Ovary (tissue), 10 donors: ENCODE measurements around the gene ARHGAP10. TPM values are rescaled to one million over a fixed set of nuclear protein-coding genes. Genes with fewer than 3 reads are reported as not detected.

Experiments used
- DNase-seq, 5 donors: peaks; one replicate each; pipeline ENCODE4 v3.0.0-alpha.2; 2019 to 2020
- H3K27ac ChIP-seq, 2 donors: fragments of 200-600 bp; one replicate each; pipeline versions ENCODE4 v1.5.1 to v1.8.0; 2019 to 2022
- H3K27me3 ChIP-seq: fragments of 200-600 bp; one replicate; pipeline ENCODE4 v1.8.0; 2022
- H3K36me3 ChIP-seq: fragments of 200-600 bp; sonication (generic); one replicate; pipeline ENCODE4 v1.5.1; 2019
- H3K4me1 ChIP-seq: one replicate; pipeline ENCODE4 v1.8.1; 2013; ENCODE audit warnings: mild to moderate bottlenecking, moderate library complexity; ENCODE audit not compliant: insufficient read depth
- H3K4me3 ChIP-seq: fragments of 200-600 bp; sonication (generic); one replicate; pipeline ENCODE4 v1.5.1; 2017
- H3K9me3 ChIP-seq, 2 donors: fragments of 200-600 bp in 1 of 2; sonication (generic) in 1 of 2; one replicate each; pipeline versions ENCODE4 v1.5.1 to v1.8.1; 2013 to 2019; ENCODE audit warnings: mild to moderate bottlenecking in 1 of 2, moderate library complexity in 1 of 2
- EP300 ChIP-seq: sonication (generic); formaldehyde crosslinking; IDR thresholded peaks from one replicate; pipeline ENCODE4 v1.6.1; 2017; ENCODE audit warnings: antibody characterized with exemption
- POLR2A ChIP-seq: fragments of 450-650 bp; IDR thresholded peaks from one replicate; pipeline ENCODE4 v1.6.1; 2017; ENCODE audit warnings: antibody characterized with exemption, mild to moderate bottlenecking, moderate library complexity
- WGBS, 3 donors: extraction: QIAGEN DNeasy Blood & Tissue Kit in 1 of 3; methylation state at CpG; one replicate each; pipeline versions ENCODE4 v1.1.5 to v1.1.7; 2013 to 2017; 5-methylcytosine and 5-hydroxymethylcytosine counted together
- intact Hi-C, 4 donors: fragments of 100-400 bp; cut with DNase I; formaldehyde crosslinking; loops; one replicate each; pipeline versions ENCODE4 v1.11.0 to v1.15.1; 2022 to 2023
- long read RNA-seq, 3 donors: library from polyadenylated mRNA in 2 of 3; unstranded in 2 of 3; transcript quantifications; one replicate each; pipeline ENCODE4 v2.0.0 and lab custom pipeline, GENCODE V29; 2021 to 2026
- polyA plus RNA-seq, 2 donors: library from polyadenylated mRNA; stranded (reverse); fragments of 200-250 nt in 1 of 2; fragments of 350-450 nt in 1 of 2; fragmentation: Illumina TruSeq in 1 of 2; extraction: RNeasy Lipid Tissue Mini Kit (QIAGEN cat#74804) in 1 of 2; gene quantifications; one replicate each; pipeline ENCODE4 v1.2.3, GENCODE V29; 2013 to 2014
- total RNA-seq, 7 donors: library from RNA; depleted of rRNA in 2 of 7; stranded (reverse); fragments of >200 nt in 2 of 7; fragmentation: NEBNext Ultra II Directional in 3 of 7; extraction: Animal tissue kit (Norgen Biotek cat#: 25700) in 3 of 7; gene quantifications; one replicate each; pipeline versions ENCODE4 v1.1.0 to v1.2.4, GENCODE V29; 2016 to 2023
- TF ChIP-seq, protein P1 (sequence below), 3 donors: fragments of 450-650 bp in 2 of 3; fragments of 200-600 bp in 1 of 3; IDR thresholded peaks; one replicate each; pipeline versions ENCODE4 v1.5.1 to v1.8.0; 2016 to 2022; ENCODE audit warnings: antibody characterized with exemption in 3 of 3, mild to moderate bottlenecking in 1 of 3
- donor health status: DM: no; HTN: no; CAD: no; lungs with moderate emphysema.
- donor health status: DM: no; HTN: no; CAD: no.
- donor health status: Bipolar disorder and iron deficiency.
- donor health status: DM: yes; HTN: yes; CAD: no.
- donor health status: DM: no; HTN: no; CAD: no.
- donor health status: DM: yes; HTN: yes; CAD: no.

ARHGAP10 gene, protein sequence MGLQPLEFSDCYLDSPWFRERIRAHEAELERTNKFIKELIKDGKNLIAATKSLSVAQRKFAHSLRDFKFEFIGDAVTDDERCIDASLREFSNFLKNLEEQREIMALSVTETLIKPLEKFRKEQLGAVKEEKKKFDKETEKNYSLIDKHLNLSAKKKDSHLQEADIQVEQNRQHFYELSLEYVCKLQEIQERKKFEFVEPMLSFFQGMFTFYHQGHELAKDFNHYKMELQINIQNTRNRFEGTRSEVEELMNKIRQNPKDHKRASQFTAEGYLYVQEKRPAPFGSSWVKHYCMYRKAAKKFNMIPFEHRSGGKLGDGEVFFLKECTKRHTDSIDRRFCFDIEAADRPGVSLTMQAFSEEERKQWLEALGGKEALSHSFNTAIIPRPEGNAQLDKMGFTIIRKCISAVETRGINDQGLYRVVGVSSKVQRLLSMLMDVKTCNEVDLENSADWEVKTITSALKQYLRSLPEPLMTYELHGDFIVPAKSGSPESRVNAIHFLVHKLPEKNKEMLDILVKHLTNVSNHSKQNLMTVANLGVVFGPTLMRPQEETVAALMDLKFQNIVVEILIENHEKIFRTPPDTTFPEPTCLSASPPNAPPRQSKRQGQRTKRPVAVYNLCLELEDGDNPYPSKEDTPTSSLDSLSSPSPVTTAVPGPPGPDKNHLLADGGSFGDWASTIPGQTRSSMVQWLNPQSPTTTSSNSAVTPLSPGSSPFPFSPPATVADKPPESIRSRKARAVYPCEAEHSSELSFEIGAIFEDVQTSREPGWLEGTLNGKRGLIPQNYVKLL
- total RNA-seq (10 to 100 TPM; 51.1 to 76.7 (median 70.6) TPM), polyA plus RNA-seq (10 to 100 TPM; 37.1 to 38.8 TPM)
- long read RNA-seq, donor 1, transcript ARHGAP10-201 (23 exons, 3,299 nt) = major isoform, 5 of 52 reads
- long read RNA-seq, donor 1, partial matches to known transcripts = 28 of 52 reads
- long read RNA-seq, donor 1, other reads (novel, unspliced or antisense) = 18 of 52 reads
- long read RNA-seq, donor 2, partial matches to known transcripts = 0 of 2 reads
- long read RNA-seq, donor 2, other reads (novel, unspliced or antisense) = 0 of 2 reads
- long read RNA-seq, donor 3, transcript ARHGAP10-201 (23 exons, 3,299 nt) = major isoform, 38 of 87 reads
- long read RNA-seq, donor 3, partial matches to known transcripts = 11 of 87 reads
- long read RNA-seq, donor 3, other reads (novel, unspliced or antisense) = 38 of 87 reads

DNA sequence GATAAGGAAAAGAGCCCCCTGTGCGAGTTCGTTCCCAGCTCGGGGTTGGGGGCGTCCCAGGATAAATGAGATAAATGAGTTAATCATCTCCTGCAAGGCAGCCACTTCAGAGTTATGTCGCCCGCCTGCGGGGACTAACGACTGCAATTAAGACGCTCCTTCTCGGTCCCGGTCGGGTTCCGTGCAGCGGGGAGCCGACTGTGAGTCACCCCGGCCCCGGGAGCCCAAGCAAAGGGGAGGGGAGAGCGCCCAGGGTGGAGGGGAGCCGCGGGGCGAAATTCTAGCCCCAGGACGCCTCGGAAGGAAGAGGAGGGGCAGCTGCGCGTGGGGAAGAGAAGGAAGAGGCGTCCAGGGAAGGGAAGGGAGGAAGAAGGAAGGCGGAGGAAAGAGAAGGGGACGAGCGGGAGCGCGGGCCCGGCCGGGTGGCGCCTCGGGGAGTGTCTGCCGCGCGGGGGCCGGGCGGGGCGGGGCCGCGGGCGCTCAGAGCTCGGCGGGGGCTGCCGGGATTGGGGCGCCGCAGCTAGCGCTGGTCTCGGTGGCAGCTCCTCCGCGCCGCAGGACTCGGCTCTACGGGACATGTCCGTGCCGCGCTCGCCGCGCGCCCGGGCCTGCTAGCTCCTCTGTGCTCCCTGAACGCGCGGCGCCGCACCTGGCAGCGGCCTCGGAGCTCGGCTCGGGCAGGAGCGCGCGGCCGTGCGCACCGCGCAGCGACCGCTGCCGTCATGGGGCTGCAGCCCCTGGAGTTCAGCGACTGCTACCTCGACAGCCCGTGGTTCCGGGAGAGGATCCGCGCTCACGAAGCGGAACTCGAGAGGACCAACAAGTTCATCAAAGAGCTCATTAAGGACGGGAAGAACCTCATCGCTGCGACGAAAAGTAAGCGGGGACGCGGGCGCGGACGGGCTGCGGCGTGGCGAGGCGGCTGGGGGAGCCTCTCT is at the start of gene ARHGAP10:
Gene ARHGAP10 (plus strand): TSS at position 509 of the 938 bp plus-strand sequence. CDS start 214 bp downstream, at position 723.
- Histone ChIP-seq H3K9me3 (no peaks in the 10 kb centered on the region), H3K27me3 (no peaks in the 10 kb centered on the region), H3K36me3 (no peaks in the 10 kb centered on the region), H3K4me3 (peak within 1 kb of the TSS; percentile 72), H3K27ac (peak within 1 kb of the TSS; percentile 95 to 97), H3K4me1 (peaks cover 8% of the 10 kb centered on the region)
- intact Hi-C loops = loop anchor here in 2 of 4 donors (2.0 to 10.0 kb wide), 4 partner anchors 83 to 711 kb away; partner anchors contain the start of gene NR3C2 (in 1 of the 2)
- TF ChIP-seq, protein P1, sequence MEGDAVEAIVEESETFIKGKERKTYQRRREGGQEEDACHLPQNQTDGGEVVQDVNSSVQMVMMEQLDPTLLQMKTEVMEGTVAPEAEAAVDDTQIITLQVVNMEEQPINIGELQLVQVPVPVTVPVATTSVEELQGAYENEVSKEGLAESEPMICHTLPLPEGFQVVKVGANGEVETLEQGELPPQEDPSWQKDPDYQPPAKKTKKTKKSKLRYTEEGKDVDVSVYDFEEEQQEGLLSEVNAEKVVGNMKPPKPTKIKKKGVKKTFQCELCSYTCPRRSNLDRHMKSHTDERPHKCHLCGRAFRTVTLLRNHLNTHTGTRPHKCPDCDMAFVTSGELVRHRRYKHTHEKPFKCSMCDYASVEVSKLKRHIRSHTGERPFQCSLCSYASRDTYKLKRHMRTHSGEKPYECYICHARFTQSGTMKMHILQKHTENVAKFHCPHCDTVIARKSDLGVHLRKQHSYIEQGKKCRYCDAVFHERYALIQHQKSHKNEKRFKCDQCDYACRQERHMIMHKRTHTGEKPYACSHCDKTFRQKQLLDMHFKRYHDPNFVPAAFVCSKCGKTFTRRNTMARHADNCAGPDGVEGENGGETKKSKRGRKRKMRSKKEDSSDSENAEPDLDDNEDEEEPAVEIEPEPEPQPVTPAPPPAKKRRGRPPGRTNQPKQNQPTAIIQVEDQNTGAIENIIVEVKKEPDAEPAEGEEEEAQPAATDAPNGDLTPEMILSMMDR (IDR thresholded peaks at IDR 0.05) = peak in 1 of 3 donors; percentile 37
- no peak for TF ChIP-seq EP300
- TF ChIP-seq POLR2A = peak; percentile 59
- DNase-seq = peak; percentile 76 to 86 (median 81)
- WGBS, 3 donors = 0 to 1% (median 0%) methylated on average over 81 to 106 of the region's 106 CpGs

DNA sequence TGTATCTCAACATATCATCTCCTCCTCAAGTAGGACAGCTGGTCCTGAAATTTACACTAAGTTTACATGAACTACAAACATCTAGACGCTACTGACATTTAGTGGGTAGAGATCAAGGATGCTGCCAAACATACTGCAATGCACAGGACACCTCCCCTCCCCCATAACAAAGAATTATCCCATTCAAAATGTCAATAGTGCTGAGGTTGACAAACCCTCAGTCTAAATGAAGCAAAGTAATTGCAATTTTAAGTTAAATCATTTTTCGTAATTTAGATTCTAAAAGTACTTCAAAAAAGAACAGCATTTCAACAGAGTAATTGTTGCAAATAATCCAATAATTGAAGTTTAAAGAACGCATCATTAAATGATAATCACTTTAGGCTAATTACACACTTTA is 49.1 kb upstream of the ARHGAP10 start:
- Histone ChIP-seq H3K36me3 (no peaks in the 10 kb centered on the region), H3K4me3 (peak overlapping the region; percentile 96), H3K9me3 (no peaks in the 10 kb centered on the region), H3K27me3 (no peaks in the 10 kb centered on the region), H3K4me1 (no peaks in the 10 kb centered on the region), H3K27ac (peak overlapping the region; percentile 43 to 83)
- intact Hi-C loops = no loop called here
- TF ChIP-seq EP300 (no peak), POLR2A (no peak)
- TF ChIP-seq, protein P1 (IDR thresholded peaks at IDR 0.05) = no peak
- WGBS, 3 donors = 33 to 34% (median 34%) methylated on average over 3 of the region's 3 CpGs
- DNase-seq = no peak

DNA sequence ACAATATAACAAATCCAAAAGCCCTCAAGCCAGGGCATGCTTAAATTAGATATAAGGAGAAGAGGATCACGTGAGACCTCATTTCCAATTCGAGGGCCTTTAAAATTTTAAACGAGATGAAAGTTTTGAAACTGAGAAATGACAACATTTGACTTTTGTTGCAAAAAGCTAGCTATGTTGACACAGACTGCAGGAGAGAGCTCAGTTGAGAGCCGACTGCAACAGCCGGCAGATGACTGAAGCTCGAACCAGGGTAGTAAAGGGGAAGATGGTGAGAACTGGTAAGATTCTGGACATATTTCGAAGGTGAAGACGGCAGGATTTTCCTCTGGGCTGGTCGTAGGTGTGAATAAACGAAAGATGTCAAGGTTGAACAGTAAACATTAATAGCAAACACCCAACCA is 48.7 kb upstream of the ARHGAP10 start:
- Histone ChIP-seq H3K9me3 (no peaks in the 10 kb centered on the region), H3K27ac (peak overlapping the region; percentile 43 to 83), H3K4me1 (no peaks in the 10 kb centered on the region), H3K36me3 (no peaks in the 10 kb centered on the region), H3K4me3 (peak overlapping the region; percentile 96), H3K27me3 (no peaks in the 10 kb centered on the region)
- 0 to 1% (median 1%) methylated on average over 10 of the region's 10 CpGs for WGBS, 3 donors
- TF ChIP-seq POLR2A = no peak
- intact Hi-C loops = no loop called here
- peak in 2 of 5 donors; percentile 46 to 50 for DNase-seq
